Activated CD8-positive, alpha-beta memory T cell treated with anti-CD3 and anti-CD28 coated beads, Interleukin-2, amount 10 ng/mL, durations not matched to agents 7 days and 5 days (primary cell): ENCODE results near the gene RAB15. TPM values are rescaled to one million over a fixed set of nuclear protein-coding genes. Genes with fewer than 3 reads are reported as not detected.
A peak's percentile ranks its signal among the peaks of the same experiment; 100 is the strongest.
"Not testable (repeated sequence)": the region's sequence is repeated elsewhere in the genome, so short reads cannot be mapped to it uniquely, and the experiment has no call there.

Source experiments
- ATAC-seq: fragments of 150-1000 bp; cut with Tn5 transposase; one replicate; pipeline ENCODE4 v1.10.0; 2021; ENCODE audit warnings: moderate library complexity
- CTCF ChIA-PET: fragments of 350-600 bp; sonication (Branson Sonifier 250); formaldehyde crosslinking; loops from one replicate; lab custom pipeline; 2021; ENCODE audit warnings: antibody characterized with exemption; lab: Charles Lee
- DNase-seq: peaks from one replicate; pipeline ENCODE4 v3.0.0-alpha.2; 2020
- H3K27ac Mint-ChIP-seq: one replicate; pipeline ENCODE4 v1.8.0; 2021; ENCODE audit warnings: mild to moderate bottlenecking, mixed read lengths
- H3K27me3 Mint-ChIP-seq: one replicate; pipeline ENCODE4 v1.8.0; 2021; ENCODE audit warnings: mixed read lengths
- H3K36me3 Mint-ChIP-seq: one replicate; pipeline ENCODE4 v1.8.0; 2021; ENCODE audit warnings: mild to moderate bottlenecking, mixed read lengths
- H3K4me1 Mint-ChIP-seq: one replicate; pipeline ENCODE4 v1.8.0; 2021; ENCODE audit warnings: mixed read lengths
- H3K4me3 Mint-ChIP-seq: one replicate; pipeline ENCODE4 v1.8.0; 2021; ENCODE audit warnings: mild to moderate bottlenecking, moderate library complexity, mixed read lengths
- H3K9me3 Mint-ChIP-seq: one replicate; pipeline ENCODE4 v1.8.0; 2022; ENCODE audit warnings: low read depth, mixed read lengths
- total RNA-seq, 2 experiments: library from RNA; stranded (reverse); gene quantifications; one replicate each; pipeline ENCODE4 v1.2.3, GENCODE V29; 2021

The RAB15 gene
- total RNA-seq, 2 experiments from 2014 or later: 2.1 to 2.3 TPM

- Mint-ChIP-seq H3K4me1 (peaks cover 42% of the 10 kb centered on the region), H3K36me3 (peaks cover 48% of the 10 kb centered on the region), H3K4me3 (no peak overlapping the region), H3K27me3 (no peaks in the 10 kb centered on the region), H3K9me3 (no peaks in the 10 kb centered on the region), H3K27ac (no peak overlapping the region)
- no peak for DNase-seq
- ATAC-seq: no peak
- CTCF ChIA-PET: interaction anchor here (1.0 kb wide), 1 partner anchor 33 kb away, joined by 3 read pairs; no protein-coding TSS in a partner anchor
Measured at GRCh38 chr14:64920465-64920864, 51.7 kb downstream of the RAB15 start.

GRCh38 chr14:64919618-64920017 lies 52.5 kb downstream of the RAB15 start:
- H3K27ac Mint-ChIP-seq: no peak overlapping the region
- CTCF ChIA-PET: no interaction called here
- H3K4me1 Mint-ChIP-seq: peaks cover 49% of the 10 kb centered on the region
- H3K9me3 Mint-ChIP-seq: no peaks in the 10 kb centered on the region
- H3K27me3 Mint-ChIP-seq: no peaks in the 10 kb centered on the region
- ATAC-seq (no peak), DNase-seq (no peak)
- no peak overlapping the region for H3K4me3 Mint-ChIP-seq
- H3K36me3 Mint-ChIP-seq: peaks cover 48% of the 10 kb centered on the region

- no peak overlapping the region for H3K4me3 Mint-ChIP-seq
- ATAC-seq (no peak), DNase-seq (no peak)
- H3K9me3 Mint-ChIP-seq: no peaks in the 10 kb centered on the region
- no peak overlapping the region for H3K27ac Mint-ChIP-seq
- peaks cover 45% of the 10 kb centered on the region for H3K36me3 Mint-ChIP-seq
- peaks cover 49% of the 10 kb centered on the region for H3K4me1 Mint-ChIP-seq
- CTCF ChIA-PET: no interaction called here
- no peaks in the 10 kb centered on the region for H3K27me3 Mint-ChIP-seq
Measured at GRCh38 chr14:64919215-64919614, 52.9 kb downstream of the RAB15 start.

- Mint-ChIP-seq H3K4me1 (peaks cover 51% of the 10 kb centered on the region), H3K9me3 (no peaks in the 10 kb centered on the region), H3K27me3 (no peaks in the 10 kb centered on the region), H3K27ac (no peak overlapping the region), H3K4me3 (no peak overlapping the region), H3K36me3 (peaks cover 39% of the 10 kb centered on the region)
- CTCF ChIA-PET: interaction anchor here (0.6 kb wide), 1 partner anchor 153 kb away, joined by 3 read pairs; no protein-coding TSS in a partner anchor
- DNase-seq (no peak), ATAC-seq (no peak)
Measured at GRCh38 chr14:64918216-64918615, 53.9 kb downstream of the RAB15 start.

- H3K9me3 Mint-ChIP-seq: no peaks in the 10 kb centered on the region
- H3K4me3 Mint-ChIP-seq: peak overlapping the region; percentile 78
- H3K36me3 Mint-ChIP-seq: peaks cover 33% of the 10 kb centered on the region
- H3K27ac Mint-ChIP-seq: no peak overlapping the region
- CTCF ChIA-PET: interaction anchor here (1.2 to 2.2 kb wide), 5 partner anchors 9 to 71 kb away, joined by 3 to 13 read pairs (median 11); partner anchors contain the start of gene FNTB
- peaks cover 48% of the 10 kb centered on the region for H3K4me1 Mint-ChIP-seq
- DNase-seq: no peak
- peaks cover 10% of the 10 kb centered on the region for H3K27me3 Mint-ChIP-seq
- ATAC-seq: no peak
Measured at GRCh38 chr14:64915797-64916196, 56.3 kb downstream of the RAB15 start.

- Mint-ChIP-seq H3K4me3 (peak overlapping the region; percentile 78), H3K27me3 (peaks cover 12% of the 10 kb centered on the region), H3K4me1 (peaks cover 44% of the 10 kb centered on the region), H3K9me3 (no peaks in the 10 kb centered on the region), H3K27ac (peak overlapping the region; percentile 91), H3K36me3 (peaks cover 26% of the 10 kb centered on the region)
- CTCF ChIA-PET: interaction anchor here (0.8 to 2.2 kb wide), 9 partner anchors 10 to 154 kb away, joined by 3 to 13 read pairs (median 4); partner anchors contain the start of gene FNTB
- ATAC-seq (no peak), DNase-seq (no peak)
Measured at GRCh38 chr14:64915029-64915424, 57.1 kb downstream of the RAB15 start.

- ATAC-seq (peak; percentile 98), DNase-seq (peak; percentile 98)
- Mint-ChIP-seq H3K36me3 (peaks cover 22% of the 10 kb centered on the region), H3K27ac (peak within 1 kb of the TSS; percentile 91), H3K4me3 (peak within 1 kb of the TSS; percentile 78), H3K4me1 (peaks cover 44% of the 10 kb centered on the region), H3K27me3 (peaks cover 17% of the 10 kb centered on the region), H3K9me3 (no peaks in the 10 kb centered on the region)
- CTCF ChIA-PET: interaction anchor here (0.8 to 2.2 kb wide), 10 partner anchors 10 to 153 kb away, joined by 3 to 13 read pairs (median 5); partner anchors contain the start of gene FNTB
Measured at GRCh38 chr14:64914237-64915028, 57.7 kb downstream of the RAB15 start, which contains the start of gene CHURC1. Gene CHURC1 (plus strand): TSS chr14:64914455. CDS start chr14:64914496, 41 bp downstream.

- not testable (repeated sequence) for ATAC-seq, DNase-seq, H3K27ac Mint-ChIP-seq, H3K9me3 Mint-ChIP-seq
- Mint-ChIP-seq H3K36me3 (peaks cover 19% of the 10 kb centered on the region), H3K27me3 (peaks cover 24% of the 10 kb centered on the region), H3K4me3 (peak overlapping the region; percentile 78), H3K4me1 (peaks cover 41% of the 10 kb centered on the region)
- CTCF ChIA-PET: interaction anchor here (2.2 kb wide), 1 partner anchor 73 kb away, joined by 11 read pairs; the partner anchor contains the start of gene FNTB
Measured at GRCh38 chr14:64913477-64913876, 58.7 kb downstream of the RAB15 start.

- ATAC-seq: no peak
- Mint-ChIP-seq H3K36me3 (peaks cover 13% of the 10 kb centered on the region), H3K4me3 (no peak overlapping the region), H3K9me3 (no peaks in the 10 kb centered on the region), H3K4me1 (peaks cover 32% of the 10 kb centered on the region), H3K27ac (no peak overlapping the region), H3K27me3 (peaks cover 28% of the 10 kb centered on the region)
- CTCF ChIA-PET: interaction anchor here (2.5 kb wide), 1 partner anchor 21 kb away, joined by 19 read pairs; no protein-coding TSS in a partner anchor
- DNase-seq: no peak
Measured at GRCh38 chr14:64912261-64912660, 59.9 kb downstream of the RAB15 start.

- H3K4me3 Mint-ChIP-seq: no peak overlapping the region
- H3K27me3 Mint-ChIP-seq: peaks cover 34% of the 10 kb centered on the region
- ATAC-seq (no peak), DNase-seq (no peak)
- H3K9me3 Mint-ChIP-seq: no peaks in the 10 kb centered on the region
- peaks cover 7% of the 10 kb centered on the region for H3K36me3 Mint-ChIP-seq
- H3K4me1 Mint-ChIP-seq: peaks cover 25% of the 10 kb centered on the region
- H3K27ac Mint-ChIP-seq: no peak overlapping the region
- CTCF ChIA-PET: interaction anchor here (0.9 to 2.5 kb wide), 5 partner anchors 13 to 31 kb away, joined by 4 to 19 read pairs (median 4); no protein-coding TSS in a partner anchor
Measured at GRCh38 chr14:64910847-64911495, 61.2 kb downstream of the RAB15 start.

- H3K27me3 Mint-ChIP-seq: peaks cover 54% of the 10 kb centered on the region
- H3K4me3 Mint-ChIP-seq: no peak overlapping the region
- ATAC-seq (no peak), DNase-seq (no peak)
- H3K27ac Mint-ChIP-seq: no peak overlapping the region
- peaks cover 4% of the 10 kb centered on the region for H3K4me1 Mint-ChIP-seq
- CTCF ChIA-PET: interaction anchor here (1.1 to 1.7 kb wide), 2 partner anchors 15 to 17 kb away, joined by 3 to 7 read pairs; no protein-coding TSS in a partner anchor
- H3K9me3 Mint-ChIP-seq: no peaks in the 10 kb centered on the region
- H3K36me3 Mint-ChIP-seq: no peaks in the 10 kb centered on the region
Measured at GRCh38 chr14:64906022-64906421, 66.1 kb downstream of the RAB15 start.

GRCh38 chr14:64899958-64900357 lies 72.2 kb downstream of the RAB15 start:
- H3K27ac Mint-ChIP-seq: no peak overlapping the region
- H3K27me3 Mint-ChIP-seq: peaks cover 48% of the 10 kb centered on the region
- no peaks in the 10 kb centered on the region for H3K9me3 Mint-ChIP-seq
- CTCF ChIA-PET: interaction anchor here (0.9 to 2.3 kb wide), 4 partner anchors 8 to 138 kb away, joined by 3 to 14 read pairs (median 5); no protein-coding TSS in a partner anchor
- H3K36me3 Mint-ChIP-seq: no peaks in the 10 kb centered on the region
- ATAC-seq (no peak), DNase-seq (no peak)
- no peak overlapping the region for H3K4me3 Mint-ChIP-seq
- no peaks in the 10 kb centered on the region for H3K4me1 Mint-ChIP-seq
